ENCODE results near the gene NFYC.

GRCh38 chr1:40798366-40799281, 107.1 kb downstream of the NFYC start:
- TF ChIP-seq POLR2AphosphoS5 (IDR thresholded peaks at IDR 0.05; ENCODE audit: low read depth, low read length) (no peak), CTCF (IDR thresholded peaks at IDR 0.05 in 2 of 3, conservative IDR thresholded peaks at IDR 0.05 in 1 of 3; ENCODE audit: borderline replicate concordance in 1 of 3, insufficient read depth in 1 of 3, low read depth in 2 of 3, low read length in 2 of 3) (no peak), RAD21 (IDR thresholded peaks at IDR 0.05; ENCODE audit: low read depth) (no peak), ZNF274 (IDR thresholded peaks at IDR 0.05; ENCODE audit: low read depth, low read length) (no peak), POLR2A (IDR thresholded peaks at IDR 0.05; ENCODE audit: borderline replicate concordance, extremely low read depth, insufficient read depth, insufficient read length) (no peak), JUND (IDR thresholded peaks at IDR 0.05) (no peak), SIN3A (IDR thresholded peaks at IDR 0.05; ENCODE audit: low read depth) (no peak)
